OCI-LY7 (cell line): ENCODE results near the gene PIGZ.

Source experiments
- EZH2phosphoT487 ChIP-seq: fragments of 200-600 bp; sonication (generic); IDR thresholded peaks from 2 replicates; pipeline ENCODE4 v1.6.1; 2018; ENCODE audit warnings: low read depth, borderline replicate concordance, mild to moderate bottlenecking, mixed run types, antibody characterized with exemption, low read length, moderate library complexity, mixed read lengths
- TF ChIP-seq, protein P1 (sequence below): fragments of 200-600 bp; sonication (generic); conservative IDR thresholded peaks from 2 replicates; pipeline ENCODE4 v1.5.1; 2014; ENCODE audit warnings: mild to moderate bottlenecking, antibody characterized with exemption, low read length, moderate library complexity, mixed read lengths

DNA sequence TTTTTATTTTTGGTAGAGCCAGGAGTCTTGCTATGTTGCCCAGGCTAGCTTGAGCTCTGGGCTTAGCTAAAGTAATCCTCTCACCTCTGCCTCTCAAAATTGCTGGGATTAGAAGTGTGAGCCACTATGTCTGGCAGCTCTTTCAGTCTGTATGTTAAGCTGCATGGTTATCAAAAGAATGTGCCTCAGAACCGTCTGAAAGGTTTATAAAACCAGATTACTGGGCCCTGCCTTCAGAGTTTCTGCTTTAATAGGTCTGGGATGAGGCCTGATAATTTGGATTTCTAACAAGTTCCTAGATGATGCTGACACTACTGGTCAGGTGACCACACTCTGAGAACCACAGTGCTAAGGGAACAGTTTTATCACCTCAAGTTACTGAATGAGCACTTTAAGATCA is 66.3 kb downstream of the PIGZ start:
- TF ChIP-seq, protein P1, sequence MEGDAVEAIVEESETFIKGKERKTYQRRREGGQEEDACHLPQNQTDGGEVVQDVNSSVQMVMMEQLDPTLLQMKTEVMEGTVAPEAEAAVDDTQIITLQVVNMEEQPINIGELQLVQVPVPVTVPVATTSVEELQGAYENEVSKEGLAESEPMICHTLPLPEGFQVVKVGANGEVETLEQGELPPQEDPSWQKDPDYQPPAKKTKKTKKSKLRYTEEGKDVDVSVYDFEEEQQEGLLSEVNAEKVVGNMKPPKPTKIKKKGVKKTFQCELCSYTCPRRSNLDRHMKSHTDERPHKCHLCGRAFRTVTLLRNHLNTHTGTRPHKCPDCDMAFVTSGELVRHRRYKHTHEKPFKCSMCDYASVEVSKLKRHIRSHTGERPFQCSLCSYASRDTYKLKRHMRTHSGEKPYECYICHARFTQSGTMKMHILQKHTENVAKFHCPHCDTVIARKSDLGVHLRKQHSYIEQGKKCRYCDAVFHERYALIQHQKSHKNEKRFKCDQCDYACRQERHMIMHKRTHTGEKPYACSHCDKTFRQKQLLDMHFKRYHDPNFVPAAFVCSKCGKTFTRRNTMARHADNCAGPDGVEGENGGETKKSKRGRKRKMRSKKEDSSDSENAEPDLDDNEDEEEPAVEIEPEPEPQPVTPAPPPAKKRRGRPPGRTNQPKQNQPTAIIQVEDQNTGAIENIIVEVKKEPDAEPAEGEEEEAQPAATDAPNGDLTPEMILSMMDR = no peak
- TF ChIP-seq EZH2phosphoT487 = no peak
